Tibial artery (tissue), 4 donors: ENCODE measurements around the gene AXIN2.

Source experiments
- DNase-seq, 2 donors: peaks; one replicate each; pipeline ENCODE4 v3.0.0-alpha.2; 2019
- H3K27ac ChIP-seq, 2 donors: fragments of 200-600 bp; sonication (generic) in 1 of 2; 1 replicate in 1 of 2; 2 replicates in 1 of 2; pipeline ENCODE4 v1.5.1; 2018 to 2019; ENCODE audit warnings: mild to moderate bottlenecking in 1 of 2
- H3K27me3 ChIP-seq, 2 donors: fragments of 200-600 bp; sonication (generic) in 1 of 2; one replicate each; pipeline versions ENCODE4 v1.5.1 to v1.6.0; 2016 to 2019
- H3K36me3 ChIP-seq, 3 donors: fragments of 200-600 bp; sonication (generic) in 2 of 3; one replicate each; pipeline ENCODE4 v1.5.1; 2016 to 2019; ENCODE audit warnings: mild to moderate bottlenecking in 2 of 3
- H3K4me1 ChIP-seq, 4 donors: fragments of 200-600 bp; sonication (generic) in 2 of 4; 1 replicate in 3 of 4; 2 replicates in 1 of 4; pipeline ENCODE4 v1.5.1; 2016 to 2019
- H3K4me3 ChIP-seq, 2 donors: fragments of 200-600 bp; sonication (generic) in 1 of 2; 1 replicate in 1 of 2; 2 replicates in 1 of 2; pipeline ENCODE4 v1.5.1; 2018 to 2019; ENCODE audit warnings: mild to moderate bottlenecking in 2 of 2
- H3K9me3 ChIP-seq, 3 donors: fragments of 200-600 bp; sonication (generic) in 1 of 3; one replicate each; pipeline ENCODE4 v1.5.1; 2016 to 2019
- CTCF ChIP-seq, 2 experiments: fragments of 200-600 bp in 1 of 2; fragments of 450-650 bp in 1 of 2; IDR thresholded peaks; one replicate each; pipeline ENCODE4 v1.5.1; 2017 to 2019; ENCODE audit warnings: antibody characterized with exemption in 2 of 2, mild to moderate bottlenecking in 1 of 2, moderate library complexity in 1 of 2
- intact Hi-C: fragments of 100-400 bp; cut with DNase I; formaldehyde crosslinking; loops from one replicate; pipeline ENCODE4 v1.15.0; 2023; ENCODE audit warnings: low total_unique reads

Gene AXIN2

GRCh38 chr17:65587534-65588180, 26.2 kb upstream of the AXIN2 start:
- Histone ChIP-seq H3K4me3 (no peak overlapping the region), H3K36me3 (no peaks in the 10 kb centered on the region), H3K4me1 (peaks cover 0 to 24% (median 13%) of the 10 kb centered on the region in 4 donors), H3K27ac (no peak overlapping the region), H3K9me3 (no peaks in the 10 kb centered on the region), H3K27me3 (no peaks in the 10 kb centered on the region)
- no peak for DNase-seq
- intact Hi-C loops = no loop called here
- no peak for TF ChIP-seq CTCF (IDR thresholded peaks at IDR 0.05)

GRCh38 chr17:65586899-65587298, 25.5 kb upstream of the AXIN2 start:
- H3K27ac ChIP-seq = no peak overlapping the region
- H3K4me1 ChIP-seq = peaks cover 0 to 24% (median 13%) of the 10 kb centered on the region in 4 donors
- H3K4me3 ChIP-seq = no peak overlapping the region
- no peaks in the 10 kb centered on the region for H3K36me3 ChIP-seq
- no peak for DNase-seq
- TF ChIP-seq CTCF (IDR thresholded peaks at IDR 0.05) = no peak
- no peaks in the 10 kb centered on the region for H3K9me3 ChIP-seq
- intact Hi-C loops = no loop called here
- no peaks in the 10 kb centered on the region for H3K27me3 ChIP-seq

GRCh38 chr17:65584604-65585521, 23.4 kb upstream of the AXIN2 start:
- intact Hi-C loops = no loop called here
- no peak for DNase-seq
- Histone ChIP-seq H3K27ac (peak overlapping the region in 1 of 2 donors; percentile 44), H3K36me3 (no peaks in the 10 kb centered on the region), H3K4me1 (peaks cover 0 to 24% (median 13%) of the 10 kb centered on the region in 4 donors), H3K27me3 (no peaks in the 10 kb centered on the region), H3K9me3 (no peaks in the 10 kb centered on the region), H3K4me3 (no peak overlapping the region)
- no peak for TF ChIP-seq CTCF (IDR thresholded peaks at IDR 0.05)

GRCh38 chr17:65583921-65584603, 22.6 kb upstream of the AXIN2 start:
- H3K27me3 ChIP-seq = no peaks in the 10 kb centered on the region
- H3K27ac ChIP-seq = peak overlapping the region in 1 of 2 donors; percentile 24
- peaks cover 0 to 24% (median 13%) of the 10 kb centered on the region in 4 donors for H3K4me1 ChIP-seq
- no peak for DNase-seq
- intact Hi-C loops = no loop called here
- no peak overlapping the region for H3K4me3 ChIP-seq
- no peaks in the 10 kb centered on the region for H3K9me3 ChIP-seq
- no peaks in the 10 kb centered on the region for H3K36me3 ChIP-seq
- TF ChIP-seq CTCF (IDR thresholded peaks at IDR 0.05) = no peak

GRCh38 chr17:65576939-65577338, 15.5 kb upstream of the AXIN2 start:
- Histone ChIP-seq H3K36me3 (no peaks in the 10 kb centered on the region), H3K27ac (no peak overlapping the region), H3K4me1 (no peaks in the 10 kb centered on the region), H3K27me3 (no peaks in the 10 kb centered on the region), H3K9me3 (no peaks in the 10 kb centered on the region), H3K4me3 (no peak overlapping the region)
- intact Hi-C loops = no loop called here
- DNase-seq = no peak
- no peak for TF ChIP-seq CTCF (IDR thresholded peaks at IDR 0.05)
